GM21390 (cell line): ENCODE data around the gene RAVER2.

Experiments
- ATAC-seq: cut with Tn5 transposase; IDR thresholded peaks from one replicate; pipeline ENCODE4 v1.9.1; 2021; ENCODE audit not compliant: unreplicated experiment

RAVER2 gene

GRCh38 chr1:64845831-64846425, 101.1 kb downstream of the RAVER2 start:
- no peak for ATAC-seq

DNA sequence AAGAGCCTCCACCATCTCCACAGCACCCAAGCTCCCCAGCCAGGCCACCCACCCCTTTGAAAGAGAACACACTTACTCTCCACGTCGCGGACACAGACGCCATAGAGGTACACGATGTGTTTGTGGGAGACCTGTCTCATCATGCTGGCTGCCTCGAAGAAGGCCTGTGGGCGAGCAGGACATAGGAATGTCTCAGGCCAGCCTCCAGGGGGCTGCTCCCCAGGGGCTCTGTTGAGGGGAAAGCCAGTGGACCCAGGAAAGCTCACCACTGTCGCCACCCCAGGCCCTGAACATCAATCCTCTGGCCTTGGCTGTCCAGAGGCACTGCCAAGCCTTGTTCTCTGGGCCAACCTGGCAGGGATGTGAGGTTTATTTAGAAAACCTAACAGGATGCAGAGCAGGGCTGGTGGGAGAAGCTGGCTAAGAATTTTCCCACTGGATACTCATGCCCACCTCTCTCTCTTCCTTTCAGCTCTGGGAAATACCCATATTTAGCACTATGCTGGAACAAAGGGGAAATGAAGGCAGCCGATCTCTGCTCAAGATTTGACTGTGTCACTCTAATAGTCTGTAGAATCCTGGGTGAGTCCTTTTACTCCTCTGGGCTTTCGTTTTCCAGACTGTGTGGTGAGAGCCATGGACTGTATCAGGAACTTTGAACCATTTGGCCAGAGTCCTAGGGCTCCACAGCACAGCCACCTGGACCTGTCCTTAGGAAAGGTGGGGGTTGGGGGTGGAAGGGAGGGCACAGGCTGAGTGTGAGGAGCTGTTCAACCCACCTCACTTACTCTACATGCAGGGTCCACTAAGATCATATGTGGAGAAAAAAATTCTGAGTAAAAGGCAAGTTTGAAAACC, 101.9 kb downstream of the RAVER2 start:
- no peak for ATAC-seq

GRCh38 chr1:64847666-64848065, 102.8 kb downstream of the RAVER2 start:
- ATAC-seq, result no peak

DNA sequence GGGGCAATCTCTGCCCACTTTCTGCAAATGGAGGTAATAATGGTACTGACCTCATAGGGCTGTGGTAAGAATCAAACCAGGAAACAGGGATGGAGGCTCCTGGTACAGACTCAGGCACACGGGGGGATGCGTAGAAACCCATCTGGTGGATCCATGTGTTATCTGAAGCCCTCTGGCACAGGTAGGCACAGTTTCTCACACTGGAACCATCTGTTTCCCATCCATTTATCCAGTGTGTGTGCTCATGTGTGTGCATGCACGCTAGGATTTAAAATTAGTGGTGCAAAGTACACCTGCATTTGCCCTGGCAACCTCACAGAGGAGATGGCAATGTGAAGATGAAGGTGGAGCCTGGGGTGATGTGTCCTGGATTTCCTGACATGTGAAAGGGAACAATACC, 103.3 kb downstream of the RAVER2 start:
- no peak for ATAC-seq

GRCh38 chr1:64848803-64849202, 103.9 kb downstream of the RAVER2 start:
- ATAC-seq, result no peak

GRCh38 chr1:64849942-64850341, 105.1 kb downstream of the RAVER2 start:
- no peak for ATAC-seq

DNA sequence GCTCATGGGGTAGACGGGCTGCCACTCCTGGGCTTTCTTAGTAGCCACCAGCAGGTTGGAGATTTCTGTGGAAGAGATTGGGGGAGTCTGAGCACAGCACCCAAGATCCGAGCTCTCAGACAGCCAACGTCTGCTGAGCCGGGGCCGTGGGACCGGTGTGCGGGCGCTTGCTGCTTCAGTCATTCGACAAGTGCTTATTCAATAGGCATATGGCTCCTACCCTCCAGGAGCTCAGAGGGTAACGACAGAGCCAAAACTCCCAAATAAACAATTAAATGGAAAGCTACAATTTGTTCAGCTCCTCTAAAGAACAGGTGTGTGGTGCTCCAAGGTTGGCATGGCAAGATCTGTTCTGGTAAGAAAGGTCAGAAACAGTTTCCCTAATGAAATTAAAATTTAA, 106.0 kb downstream of the RAVER2 start:
- ATAC-seq, result no peak

GRCh38 chr1:64851664-64852063, 106.8 kb downstream of the RAVER2 start:
- ATAC-seq, result no peak

DNA sequence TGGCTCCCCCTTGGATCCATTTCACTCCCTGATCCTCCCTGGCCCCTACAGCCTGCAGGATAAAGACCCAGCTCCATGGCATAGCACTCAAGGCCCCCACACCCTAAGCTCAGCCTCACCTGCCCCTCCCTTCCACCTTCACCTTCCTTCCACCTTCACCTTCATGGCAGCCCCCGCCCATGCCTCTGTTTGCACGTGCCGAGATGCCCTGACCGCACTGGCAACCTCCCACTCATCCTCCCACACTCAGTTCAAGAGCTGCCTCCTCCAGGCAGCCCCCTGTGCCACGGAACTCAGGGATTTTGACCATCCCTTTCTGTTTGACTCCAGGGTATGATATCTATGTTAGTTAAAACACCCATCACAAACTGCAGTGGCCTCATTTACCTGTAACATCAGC, 109.8 kb downstream of the RAVER2 start:
- ATAC-seq, result no peak

GRCh38 chr1:64855557-64855956, 110.7 kb downstream of the RAVER2 start:
- no peak for ATAC-seq

- ATAC-seq, result no peak
Measured at GRCh38 chr1:64856553-64856952, 111.7 kb downstream of the RAVER2 start.

GRCh38 chr1:64857347-64857746, 112.5 kb downstream of the RAVER2 start:
- ATAC-seq, result no peak

GRCh38 chr1:64861611-64862010, 116.7 kb downstream of the RAVER2 start:
- ATAC-seq, result no peak

DNA sequence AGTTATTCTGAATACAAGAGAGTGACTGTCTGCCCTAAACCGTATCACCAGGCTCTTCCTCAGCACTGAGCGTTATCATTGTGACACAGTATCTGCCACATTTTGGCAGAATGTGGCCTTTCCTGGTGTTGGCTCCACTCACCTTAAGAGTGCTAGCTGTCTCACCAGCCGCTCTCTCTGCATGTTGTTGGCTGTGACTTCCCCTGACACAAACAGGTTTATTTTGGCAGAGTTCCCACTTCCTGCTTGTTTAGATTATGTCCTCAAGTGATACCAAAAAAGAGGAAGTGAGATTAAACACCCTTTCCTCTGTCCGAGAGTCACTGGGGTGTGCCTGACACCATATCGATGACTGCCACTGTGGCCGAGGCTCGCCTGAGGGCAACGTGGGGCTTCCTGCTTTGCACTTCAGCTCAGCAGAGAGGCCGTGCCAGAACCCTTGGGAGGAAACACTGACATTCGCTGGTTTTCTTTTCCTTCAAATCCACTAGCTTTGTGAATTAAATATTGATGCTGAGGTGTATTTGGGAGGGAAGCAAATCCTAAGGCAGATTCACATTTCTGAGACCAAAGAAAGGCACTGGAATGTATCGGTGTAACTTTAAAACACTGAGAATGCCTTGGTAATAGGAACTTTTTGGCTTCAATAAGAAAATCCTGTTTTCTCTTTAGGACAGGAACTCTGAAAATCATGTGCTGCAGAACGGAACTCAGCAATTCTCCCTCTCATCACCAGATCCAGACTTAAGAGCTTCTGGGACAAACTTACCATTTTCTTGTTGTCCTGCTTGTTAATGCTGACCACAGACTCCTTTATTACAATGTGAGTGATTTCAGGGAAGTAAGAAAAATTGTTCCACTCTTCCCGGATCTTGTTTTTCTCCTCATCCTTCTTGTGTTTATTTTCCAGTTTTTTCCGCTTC, 119.4 kb downstream of the RAVER2 start:
- ATAC-seq, result peak; percentile 100

GRCh38 chr1:64865105-64865757, 120.4 kb downstream of the RAVER2 start:
- no peak for ATAC-seq

GRCh38 chr1:64866689-64867088, 121.8 kb downstream of the RAVER2 start:
- ATAC-seq, result no peak

GRCh38 chr1:64867266-64867665, 122.4 kb downstream of the RAVER2 start:
- no peak for ATAC-seq

DNA sequence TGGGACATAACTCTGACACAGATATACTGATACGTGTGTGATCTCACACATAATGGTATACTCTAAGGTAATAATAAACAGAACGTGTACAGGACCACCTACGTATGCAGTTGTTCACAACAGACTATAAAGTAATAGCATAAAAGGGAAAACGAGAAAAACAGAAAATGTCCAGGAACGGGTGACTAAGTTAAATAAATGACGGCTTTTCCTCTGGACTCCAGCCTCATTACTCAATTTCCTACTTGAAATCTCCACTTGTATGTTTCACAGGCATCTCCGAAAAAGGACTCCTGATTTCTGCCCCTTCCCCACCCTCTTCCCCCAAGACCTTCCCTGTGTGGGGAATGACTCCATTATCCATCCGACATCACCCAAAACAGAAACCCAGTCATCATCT, 126.4 kb downstream of the RAVER2 start:
- ATAC-seq, result no peak

GRCh38 chr1:64872067-64872466, 127.2 kb downstream of the RAVER2 start:
- ATAC-seq, result no peak

- no peak for ATAC-seq
Measured at GRCh38 chr1:64873576-64873975, 128.7 kb downstream of the RAVER2 start.

GRCh38 chr1:64874666-64875065, 129.8 kb downstream of the RAVER2 start:
- no peak for ATAC-seq
